Jurkat, Clone E6-1 (cell line): ENCODE data around the gene C1QTNF5.

ENCODE experiments used
- DNase-seq: peaks from one replicate; pipeline ENCODE4 v3.0.0-alpha.2; 2011; ENCODE audit warnings: low read depth, low spot score
- H3K4me3 ChIP-seq: 2 replicates; pipeline ENCODE4 v1.5.1; 2011; ENCODE audit warnings: mild to moderate bottlenecking, low read length, control low read depth, moderate library complexity

C1QTNF5 gene

GRCh38 chr11:119341222-119342022 is 739 bp upstream of the C1QTNF5 start:
- DNase-seq: no peak
- H3K4me3 ChIP-seq: no peak overlapping the region

GRCh38 chr11:119339589-119340334 is 921 bp downstream of the C1QTNF5 start:
- no peak overlapping the region for H3K4me3 ChIP-seq
- DNase-seq: no peak

DNA sequence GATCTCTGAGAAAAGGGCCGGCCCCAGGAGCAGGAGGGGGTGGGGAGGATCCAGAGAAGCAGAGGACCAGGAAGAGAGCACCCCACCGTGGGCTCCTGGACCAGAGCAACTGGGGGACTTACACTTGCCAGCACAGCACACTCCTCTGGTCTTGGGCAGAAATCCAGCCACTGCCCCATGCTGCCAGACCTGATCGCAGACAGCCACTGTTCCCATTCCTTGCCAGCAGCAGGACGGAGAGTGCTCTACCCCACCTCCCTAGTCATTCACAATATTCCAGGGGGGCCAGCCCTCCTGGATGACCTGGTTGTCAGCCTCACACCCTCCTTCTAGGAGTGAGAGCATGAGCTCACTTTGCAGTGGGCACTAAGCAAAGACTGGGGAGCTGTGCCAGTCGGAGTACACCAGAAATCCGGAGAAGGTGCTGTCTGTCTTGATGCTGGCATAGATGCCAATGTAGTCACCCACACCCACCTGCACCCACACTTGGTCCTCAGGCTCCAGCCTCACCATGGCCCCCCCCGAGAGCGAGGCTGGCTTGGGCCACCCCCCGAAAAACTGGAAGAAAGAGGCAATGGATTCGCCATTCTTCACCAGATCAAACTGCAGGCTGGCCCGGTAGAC is 1.6 kb downstream of the C1QTNF5 start:
- DNase-seq: no peak
- H3K4me3 ChIP-seq: no peak overlapping the region

DNA sequence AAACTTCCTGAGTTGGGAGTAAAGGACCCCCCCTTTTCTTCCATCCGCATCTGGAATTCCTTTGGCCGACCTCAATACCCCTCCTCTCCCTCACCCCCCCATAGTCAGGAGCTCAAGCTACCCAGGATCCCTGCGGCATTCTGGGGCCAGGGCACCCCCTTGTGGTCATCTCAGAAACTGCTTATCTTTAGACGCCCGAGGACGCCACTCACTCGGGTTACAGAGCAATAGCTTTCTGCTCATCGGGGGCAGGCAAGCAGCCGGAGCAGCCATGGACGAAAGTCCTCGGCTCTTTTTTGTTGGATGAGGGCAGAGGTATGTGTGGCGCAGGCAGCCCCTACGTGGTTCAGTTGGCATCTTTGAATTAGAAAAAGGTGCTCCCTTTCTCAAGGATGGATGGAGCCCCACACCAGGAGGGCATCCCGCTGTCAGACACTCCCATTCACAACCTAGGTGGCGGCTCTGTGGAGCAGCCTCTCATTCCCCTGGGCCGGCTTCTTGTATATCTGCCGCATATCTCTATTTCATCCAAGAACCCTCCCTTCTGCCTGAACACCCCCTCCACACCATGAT is 2.3 kb downstream of the C1QTNF5 start:
- H3K4me3 ChIP-seq: no peak overlapping the region
- DNase-seq: peak; percentile 49

DNA sequence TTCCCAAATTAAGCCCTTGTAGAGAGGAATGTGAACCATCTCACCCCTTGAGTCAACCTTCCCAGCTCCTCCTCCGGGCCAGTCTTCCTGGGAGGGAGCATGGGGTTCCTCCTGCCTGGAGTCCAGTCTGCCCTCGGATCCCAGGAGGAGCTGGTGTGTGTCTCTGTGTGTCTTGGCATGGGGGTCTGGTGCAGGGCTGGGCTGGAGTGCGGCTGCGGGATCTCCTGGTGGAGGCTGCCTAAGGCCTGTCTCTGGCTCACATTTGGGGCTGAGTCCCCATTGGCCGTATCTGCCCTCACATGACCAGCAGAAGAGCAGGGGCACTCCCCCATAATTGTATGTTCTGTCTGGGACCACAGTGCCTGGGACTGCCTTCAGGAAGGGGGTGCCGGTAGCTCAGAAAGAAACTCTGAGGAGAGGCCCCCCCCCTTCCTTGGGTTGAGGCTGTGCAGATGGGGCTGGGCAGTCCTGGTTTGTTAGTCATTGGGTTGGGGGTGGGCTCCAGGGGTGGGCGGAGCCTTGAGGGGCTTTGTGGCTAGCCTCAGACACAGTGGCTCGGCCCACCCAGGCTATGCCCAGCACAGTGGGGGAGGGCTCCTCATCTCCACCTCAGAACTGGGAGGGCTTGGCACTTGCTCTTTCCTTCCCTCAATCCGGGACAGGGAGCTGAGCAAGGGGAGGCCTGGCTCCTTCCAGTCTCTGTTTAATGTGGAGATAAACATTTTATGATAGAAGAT is 2.9 kb downstream of the C1QTNF5 start:
- no peak for DNase-seq
- no peak overlapping the region for H3K4me3 ChIP-seq

- DNase-seq: no peak
- H3K4me3 ChIP-seq: no peak overlapping the region
These were observed 3.8 kb downstream of the C1QTNF5 start for GRCh38 chr11:119336744-119337469.

DNA sequence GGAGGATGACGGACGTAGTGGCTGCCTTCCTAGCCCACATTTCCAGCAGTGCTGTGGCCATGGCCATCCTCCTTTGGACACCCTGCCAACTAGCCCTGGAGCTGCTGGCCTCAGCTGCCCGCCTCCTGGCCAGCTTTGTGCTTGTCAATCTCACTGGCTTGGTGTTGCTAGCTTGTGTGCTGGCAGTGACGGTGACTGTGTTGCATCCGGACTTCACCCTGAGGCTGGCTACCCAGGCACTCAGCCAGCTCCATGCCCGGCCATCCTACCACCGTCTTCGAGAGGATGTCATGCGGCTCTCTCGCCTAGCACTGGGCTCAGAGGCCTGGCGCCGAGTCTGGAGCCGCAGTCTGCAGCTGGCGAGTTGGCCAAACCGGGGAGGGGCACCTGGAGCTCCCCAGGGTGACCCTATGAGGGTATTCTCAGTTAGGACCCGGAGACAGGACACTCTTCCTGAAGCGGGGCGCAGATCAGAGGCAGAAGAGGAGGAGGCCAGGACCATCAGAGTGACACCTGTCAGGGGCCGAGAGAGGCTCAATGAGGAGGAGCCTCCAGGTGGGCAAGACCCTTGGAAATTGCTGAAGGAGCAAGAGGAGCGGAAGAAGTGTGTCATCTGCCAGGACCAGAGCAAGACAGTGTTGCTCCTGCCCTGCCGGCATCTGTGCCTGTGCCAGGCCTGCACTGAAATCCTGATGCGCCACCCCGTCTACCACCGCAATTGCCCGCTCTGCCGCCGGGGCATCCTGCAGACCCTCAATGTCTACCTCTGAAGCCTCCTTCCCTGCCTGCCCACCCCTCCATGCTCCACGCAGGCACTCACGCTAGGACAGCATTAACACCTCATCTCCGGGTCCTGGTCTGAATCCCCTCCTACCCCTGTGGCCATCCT is 4.8 kb downstream of the C1QTNF5 start:
- DNase-seq: no peak
- peak overlapping the region; percentile 96 for H3K4me3 ChIP-seq

DNA sequence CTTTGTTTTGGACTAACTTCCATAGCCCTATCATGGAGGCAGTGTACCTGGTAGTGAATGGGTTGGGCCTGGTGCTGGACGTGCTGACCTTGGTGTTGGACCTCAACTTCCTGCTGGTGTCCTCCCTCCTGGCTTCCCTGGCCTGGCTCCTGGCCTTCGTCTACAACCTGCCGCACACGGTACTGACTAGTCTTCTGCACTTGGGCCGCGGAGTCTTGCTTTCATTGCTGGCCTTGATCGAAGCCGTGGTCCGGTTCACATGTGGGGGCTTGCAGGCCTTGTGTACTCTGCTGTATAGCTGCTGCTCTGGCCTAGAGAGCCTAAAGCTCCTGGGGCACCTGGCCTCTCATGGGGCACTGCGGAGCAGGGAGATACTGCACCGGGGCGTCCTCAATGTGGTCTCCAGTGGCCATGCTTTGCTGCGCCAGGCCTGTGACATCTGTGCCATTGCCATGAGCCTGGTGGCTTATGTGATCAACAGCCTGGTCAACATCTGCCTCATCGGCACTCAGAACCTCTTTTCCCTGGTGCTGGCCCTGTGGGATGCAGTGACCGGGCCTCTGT is 5.5 kb downstream of the C1QTNF5 start:
- DNase-seq: no peak
- H3K4me3 ChIP-seq: peak overlapping the region; percentile 96

- peak within 1 kb of the TSS; percentile 96 for H3K4me3 ChIP-seq
- DNase-seq: peak; percentile 99
These were observed 6.3 kb downstream of the C1QTNF5 start, which contains the start of gene RNF26 for GRCh38 chr11:119334174-119334930. TSS of gene RNF26 (plus strand) at chr11:119334527. CDS start at chr11:119335123, 596 bp downstream.

- no peak for DNase-seq
- no peak overlapping the region for H3K4me3 ChIP-seq
These were observed 8.4 kb downstream of the C1QTNF5 start for GRCh38 chr11:119332111-119332765.

GRCh38 chr11:119330237-119330636 is 10.4 kb downstream of the C1QTNF5 start:
- DNase-seq: no peak
- H3K4me3 ChIP-seq: no peak overlapping the region

DNA sequence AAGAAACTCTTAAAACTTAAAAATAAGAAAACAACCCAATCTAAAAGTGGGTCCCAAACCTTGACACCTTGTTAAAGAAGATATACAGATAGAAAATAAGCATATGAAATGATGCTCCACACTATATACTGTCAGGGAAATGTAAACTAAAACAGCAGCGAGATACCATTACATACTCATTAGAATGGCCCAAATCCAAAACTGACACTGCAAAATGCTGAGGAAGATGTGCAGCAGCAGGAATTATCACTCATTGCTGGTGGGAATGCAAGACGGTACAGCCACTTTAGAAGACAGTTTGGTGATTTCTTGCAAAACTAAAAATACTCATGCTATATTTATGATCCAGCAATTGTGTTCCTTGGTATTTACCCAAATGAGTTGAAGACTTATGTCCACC is 11.4 kb downstream of the C1QTNF5 start:
- no peak for DNase-seq
- no peak overlapping the region for H3K4me3 ChIP-seq

- no peak overlapping the region for H3K4me3 ChIP-seq
- no peak for DNase-seq
These were observed 16.5 kb downstream of the C1QTNF5 start for GRCh38 chr11:119324189-119324588.

DNA sequence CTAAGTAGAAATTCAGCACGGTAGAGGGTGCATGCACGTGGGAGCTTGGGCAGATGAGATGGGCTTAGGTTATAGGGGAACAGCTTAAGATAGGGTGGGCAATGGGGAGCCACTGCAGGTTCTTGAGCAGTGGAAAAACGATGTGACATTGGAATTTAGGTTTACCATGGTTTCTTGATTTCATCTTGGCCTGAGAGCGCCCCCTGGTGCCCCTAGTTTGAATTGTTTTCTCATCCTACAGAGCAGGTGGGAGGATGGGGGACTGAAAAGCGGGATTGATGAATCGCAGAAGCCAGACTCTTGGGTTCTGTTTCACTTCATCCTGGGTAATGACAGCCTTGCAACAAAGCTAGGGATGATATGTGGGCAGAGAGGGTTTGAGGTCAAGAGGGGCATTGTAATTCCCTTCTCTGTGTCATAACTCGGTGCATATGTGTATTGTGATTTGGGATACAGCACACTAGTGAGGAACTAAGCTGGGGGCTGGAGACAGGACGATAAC is 17.1 kb downstream of the C1QTNF5 start:
- peak; percentile 59 for DNase-seq
- H3K4me3 ChIP-seq: no peak overlapping the region

GRCh38 chr11:119322921-119323531 is 17.7 kb downstream of the C1QTNF5 start:
- no peak for DNase-seq
- H3K4me3 ChIP-seq: no peak overlapping the region
